PC-3 (cell line): ENCODE data around the gene TMEM239. TPM values are rescaled to one million over a fixed set of nuclear protein-coding genes. Genes with fewer than 3 reads are reported as not detected.

Experiments
- ATAC-seq: fragments of 200-7000 bp; cut with Tn5 transposase; 2 replicates; pipeline ENCODE4 v1.9.1; 2020; ENCODE audit warnings: mild to moderate bottlenecking, moderate library complexity
- BruUV-seq: library from RNA; stranded (reverse); fragments of 400-500 nt; replicated peaks from 2 replicates; lab custom pipeline; 2021; lab: Mats Ljungman, UMichigan
- CTCF ChIA-PET: fragments of 300-600 bp; sonication (Branson Sonifier 250); formaldehyde crosslinking; loops from one replicate; lab custom pipeline; 2022; ENCODE audit warnings: antibody characterized with exemption; lab: Charles Lee
- POLR2A ChIA-PET: fragments of 300-600 bp; sonication (Branson Sonifier 250); formaldehyde crosslinking; loops from one replicate; lab custom pipeline; 2022; ENCODE audit warnings: antibody characterized with exemption; ENCODE audit not compliant: unreplicated experiment; lab: Charles Lee
- DNase-seq: peaks from one replicate; pipeline ENCODE4 v3.0.0-alpha.2; 2015
- H2AFZ ChIP-seq: fragments of 300-600 bp; sonication (generic); 2 replicates; pipeline ENCODE4 v1.6.0; 2016; ENCODE audit warnings: antibody characterized with exemption, low read length
- H3F3A ChIP-seq: fragments of 300-600 bp; sonication (generic); one replicate; pipeline ENCODE4 v1.6.0; 2017; ENCODE audit warnings: antibody characterized with exemption, low read length, control low read depth, mild to moderate bottlenecking; ENCODE audit not compliant: unreplicated experiment
- H3K27ac ChIP-seq: fragments of 300-600 bp; sonication (generic); 2 replicates; pipeline ENCODE4 v1.5.1; 2016; ENCODE audit warnings: mild to moderate bottlenecking, low read length
- H3K27me3 ChIP-seq: fragments of 300-600 bp; sonication (generic); 2 replicates; pipeline ENCODE4 v1.6.1; 2016; ENCODE audit warnings: low read length, mixed read lengths
- H3K36me3 ChIP-seq: fragments of 300-600 bp; sonication (generic); 2 replicates; pipeline ENCODE4 v1.6.1; 2016; ENCODE audit warnings: low read depth, mixed run types, low read length, mixed read lengths
- H3K4me1 ChIP-seq: fragments of 300-600 bp; sonication (generic); 2 replicates; pipeline ENCODE4 v1.5.1; 2016; ENCODE audit warnings: low read length; ENCODE audit not compliant: insufficient read depth
- H3K4me2 ChIP-seq: fragments of 300-600 bp; sonication (generic); 2 replicates; pipeline ENCODE4 v1.6.0; 2016; ENCODE audit warnings: low read length
- H3K4me3 ChIP-seq: fragments of 300-600 bp; sonication (generic); 2 replicates; pipeline ENCODE4 v1.5.1; 2016; ENCODE audit warnings: mild to moderate bottlenecking, low read length, mixed read lengths
- H3K79me2 ChIP-seq: fragments of 300-600 bp; sonication (generic); 2 replicates; pipeline ENCODE4 v1.6.1; 2017; ENCODE audit warnings: low read length, mixed read lengths
- H3K9ac ChIP-seq: fragments of 300-600 bp; sonication (generic); 2 replicates; pipeline ENCODE4 v1.6.0; 2016; ENCODE audit warnings: mild to moderate bottlenecking, low read length
- H3K9me2 ChIP-seq: fragments of 300-600 bp; sonication (generic); replicated peaks from 2 replicates; pipeline ENCODE4 v1.6.1; 2016; ENCODE audit warnings: mixed run types, low read length, mixed read lengths
- H3K9me3 ChIP-seq: fragments of 300-600 bp; sonication (generic); 2 replicates; pipeline ENCODE4 v1.6.1; 2016; ENCODE audit warnings: low read length, mixed read lengths
- H4K20me1 ChIP-seq: fragments of 300-600 bp; sonication (generic); 2 replicates; pipeline ENCODE4 v1.6.1; 2016; ENCODE audit warnings: low read length, mixed read lengths
- CTCF ChIP-seq: fragments of 300-600 bp; sonication (generic); conservative IDR thresholded peaks from 2 replicates; pipeline ENCODE4 v1.5.1; 2017; ENCODE audit warnings: antibody characterized with exemption, low read depth, mild to moderate bottlenecking, low read length
- EZH2 ChIP-seq: fragments of 300-600 bp; sonication (generic); IDR thresholded peaks from one replicate; pipeline ENCODE4 v1.6.1; 2017; ENCODE audit warnings: antibody characterized with exemption, mild to moderate bottlenecking, low read length; ENCODE audit not compliant: unreplicated experiment
- EZH2phosphoT487 ChIP-seq: fragments of 300-600 bp; sonication (generic); IDR thresholded peaks from 2 replicates; pipeline ENCODE4 v1.6.1; 2018; ENCODE audit warnings: mild to moderate bottlenecking, antibody characterized with exemption, low read length, borderline replicate concordance
- intact Hi-C: fragments of 100-400 bp; cut with micrococcal nuclease; formaldehyde crosslinking; loops from 2 replicates; pipeline ENCODE4 v1.9.0; 2023
- total RNA-seq: library from RNA; depleted of rRNA; stranded (reverse); fragments of >200 nt; gene quantifications from 2 replicates; pipeline ENCODE4 v1.2.3, GENCODE V29; 2014

The TMEM239 gene
- total RNA-seq, 1 experiment from 2014 or later: 0.04 TPM

- POLR2A ChIA-PET: no interaction called here
- H3F3A ChIP-seq: no peaks in the 10 kb centered on the region
- H3K27me3 ChIP-seq: no peaks in the 10 kb centered on the region
- intact Hi-C loops: no loop called here
- H3K9me3 ChIP-seq: no peaks in the 10 kb centered on the region
- ATAC-seq: no peak
- BruUV-seq: no TSS peak
- no peak for TF ChIP-seq EZH2phosphoT487
- TF ChIP-seq CTCF: no peak
- no peak for TF ChIP-seq EZH2
- H3K79me2 ChIP-seq: no peaks in the 10 kb centered on the region
- H3K4me1 ChIP-seq: peaks cover 16% of the 10 kb centered on the region
- no peak for DNase-seq
- H3K9ac ChIP-seq: no peak overlapping the region
- H3K9me2 ChIP-seq: no peaks in the 10 kb centered on the region
- no peak overlapping the region for H3K4me2 ChIP-seq
- no peak overlapping the region for H2AFZ ChIP-seq
- H3K4me3 ChIP-seq: no peak overlapping the region
- H3K36me3 ChIP-seq: no peaks in the 10 kb centered on the region
- no peak overlapping the region for H3K27ac ChIP-seq
- CTCF ChIA-PET: no interaction called here
- H4K20me1 ChIP-seq: no peaks in the 10 kb centered on the region
Measured at GRCh38 chr20:2833761-2834160, 17.6 kb downstream of the TMEM239 start.

GRCh38 chr20:2834401-2835110 is 18.4 kb downstream of the TMEM239 start:
- H3K79me2 ChIP-seq: peaks cover 5% of the 10 kb centered on the region
- H3F3A ChIP-seq: no peaks in the 10 kb centered on the region
- DNase-seq (no peak), ATAC-seq (no peak)
- H3K4me1 ChIP-seq: peaks cover 20% of the 10 kb centered on the region
- H3K9me3 ChIP-seq: no peaks in the 10 kb centered on the region
- no TSS peak for BruUV-seq
- no peaks in the 10 kb centered on the region for H4K20me1 ChIP-seq
- H3K36me3 ChIP-seq: no peaks in the 10 kb centered on the region
- H2AFZ ChIP-seq: no peak overlapping the region
- ChIA-PET CTCF (no interaction called here), POLR2A (no interaction called here)
- no peak overlapping the region for H3K27ac ChIP-seq
- intact Hi-C loops: no loop called here
- no peak overlapping the region for H3K4me2 ChIP-seq
- no peaks in the 10 kb centered on the region for H3K27me3 ChIP-seq
- H3K9me2 ChIP-seq: no peaks in the 10 kb centered on the region
- no peak overlapping the region for H3K9ac ChIP-seq
- H3K4me3 ChIP-seq: no peak overlapping the region
- TF ChIP-seq EZH2phosphoT487: no peak
- no peak for TF ChIP-seq EZH2
- TF ChIP-seq CTCF: no peak

GRCh38 chr20:2835331-2835796 is 19.2 kb downstream of the TMEM239 start:
- no peak overlapping the region for H2AFZ ChIP-seq
- no peaks in the 10 kb centered on the region for H3K9me3 ChIP-seq
- H3K4me1 ChIP-seq: peaks cover 23% of the 10 kb centered on the region
- H3K9ac ChIP-seq: no peak overlapping the region
- H3K9me2 ChIP-seq: no peaks in the 10 kb centered on the region
- DNase-seq (no peak), ATAC-seq (no peak)
- POLR2A ChIA-PET: no interaction called here
- CTCF ChIA-PET: no interaction called here
- H3K27me3 ChIP-seq: no peaks in the 10 kb centered on the region
- TF ChIP-seq EZH2phosphoT487: no peak
- TF ChIP-seq CTCF: no peak
- no peak for TF ChIP-seq EZH2
- H3K79me2 ChIP-seq: peaks cover 13% of the 10 kb centered on the region
- H3K4me3 ChIP-seq: no peak overlapping the region
- H3K36me3 ChIP-seq: no peaks in the 10 kb centered on the region
- no peaks in the 10 kb centered on the region for H4K20me1 ChIP-seq
- no peak overlapping the region for H3K27ac ChIP-seq
- no peak overlapping the region for H3K4me2 ChIP-seq
- BruUV-seq: no TSS peak
- H3F3A ChIP-seq: no peaks in the 10 kb centered on the region
- intact Hi-C loops: no loop called here
